ENCODE data around the gene RGL3. TPM values are rescaled to one million over a fixed set of nuclear protein-coding genes. Genes with fewer than 3 reads are reported as not detected.

RGL3 gene
- total RNA-seq, 2 experiments from 2014 or later = 0.49 TPM; not detected in 1

DNA sequence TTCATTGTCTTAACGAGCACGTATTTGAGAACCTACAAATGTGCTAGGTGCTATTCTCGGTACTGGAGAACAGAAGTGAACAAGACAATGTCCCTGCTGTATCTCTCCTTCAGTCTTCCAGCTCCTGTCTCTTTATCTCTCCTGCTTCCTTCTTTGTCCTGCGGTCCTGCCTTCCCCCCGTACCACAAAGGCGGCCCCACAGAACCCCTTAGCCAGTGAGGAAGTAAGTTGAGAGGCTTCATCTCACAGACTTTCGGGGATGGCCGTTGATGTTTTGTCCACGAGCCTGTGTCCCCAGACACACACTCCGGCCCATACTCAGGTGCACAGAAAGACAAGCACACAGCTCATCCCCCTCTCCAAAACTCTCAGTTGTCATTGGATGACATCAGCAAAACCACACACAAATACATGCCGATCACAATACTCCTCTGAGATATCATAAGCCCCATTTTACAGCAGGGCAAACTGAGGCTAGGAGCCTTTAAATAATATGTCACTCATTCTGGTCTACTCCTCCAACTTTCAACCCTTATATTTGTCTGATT, 45.2 kb downstream of the RGL3 start:
- no peak for DNase-seq (ENCODE audit: low spot score)
- POLR2A ChIA-PET = interaction anchor here (0.6 to 2.3 kb wide), 3 partner anchors 12 to 78 kb away, joined by 3 to 10 read pairs (median 3); partner anchors contain the start of gene TSPAN16
- Histone ChIP-seq H3K36me3 (ENCODE audit: insufficient read depth, low read length) (peaks cover 18% of the 10 kb centered on the region; the same call in 1 of the 2 replicates), H3K79me2 (ENCODE audit: insufficient read depth, low read depth, low read length) (peaks cover 18% of the 10 kb centered on the region), H3K4me2 (ENCODE audit: low read length) (peak overlapping the region; percentile 85), H3K27ac (ENCODE audit: low read depth, low read length, poor library complexity, severe bottlenecking) (peak overlapping the region; percentile 32), H4K20me1 (ENCODE audit: insufficient read depth, low read length) (no peaks in the 10 kb centered on the region), H3K4me3 (ENCODE audit: low read depth, low read length, poor library complexity, severe bottlenecking) (peak overlapping the region; percentile 87), H2AFZ (ENCODE audit: low read length) (peak overlapping the region; percentile 66; the same call in 1 of the 2 replicates), H3K9me2 (ENCODE audit: insufficient read depth, low read length) (no peaks in the 10 kb centered on the region), H3K9me3 (ENCODE audit: low read length) (no peaks in the 10 kb centered on the region), H3K4me1 (ENCODE audit: insufficient read depth, low read length, poor library complexity, severe bottlenecking) (peaks cover 41% of the 10 kb centered on the region)
- TF ChIP-seq EZH2phosphoT487 (IDR thresholded peaks at IDR 0.05; ENCODE audit: borderline replicate concordance, low read depth, low read length) = no peak
- TF ChIP-seq, protein P1, sequence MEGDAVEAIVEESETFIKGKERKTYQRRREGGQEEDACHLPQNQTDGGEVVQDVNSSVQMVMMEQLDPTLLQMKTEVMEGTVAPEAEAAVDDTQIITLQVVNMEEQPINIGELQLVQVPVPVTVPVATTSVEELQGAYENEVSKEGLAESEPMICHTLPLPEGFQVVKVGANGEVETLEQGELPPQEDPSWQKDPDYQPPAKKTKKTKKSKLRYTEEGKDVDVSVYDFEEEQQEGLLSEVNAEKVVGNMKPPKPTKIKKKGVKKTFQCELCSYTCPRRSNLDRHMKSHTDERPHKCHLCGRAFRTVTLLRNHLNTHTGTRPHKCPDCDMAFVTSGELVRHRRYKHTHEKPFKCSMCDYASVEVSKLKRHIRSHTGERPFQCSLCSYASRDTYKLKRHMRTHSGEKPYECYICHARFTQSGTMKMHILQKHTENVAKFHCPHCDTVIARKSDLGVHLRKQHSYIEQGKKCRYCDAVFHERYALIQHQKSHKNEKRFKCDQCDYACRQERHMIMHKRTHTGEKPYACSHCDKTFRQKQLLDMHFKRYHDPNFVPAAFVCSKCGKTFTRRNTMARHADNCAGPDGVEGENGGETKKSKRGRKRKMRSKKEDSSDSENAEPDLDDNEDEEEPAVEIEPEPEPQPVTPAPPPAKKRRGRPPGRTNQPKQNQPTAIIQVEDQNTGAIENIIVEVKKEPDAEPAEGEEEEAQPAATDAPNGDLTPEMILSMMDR (conservative IDR thresholded peaks at IDR 0.05; ENCODE audit: low read length) = no peak
- intact Hi-C loops (cut with micrococcal nuclease; ENCODE audit: unreplicated experiment) = loop anchor here (2.0 kb wide), 2 partner anchors 27 to 81 kb away; partner anchors contain the start of genes CCDC159 and TMEM205
- no TSS peak for BruUV-seq (replicated peaks)
- CTCF ChIA-PET (ENCODE audit: unreplicated experiment) = interaction anchor here (0.6 kb wide), 1 partner anchor 14 kb away, joined by 7 read pairs; no protein-coding TSS in a partner anchor

DNA sequence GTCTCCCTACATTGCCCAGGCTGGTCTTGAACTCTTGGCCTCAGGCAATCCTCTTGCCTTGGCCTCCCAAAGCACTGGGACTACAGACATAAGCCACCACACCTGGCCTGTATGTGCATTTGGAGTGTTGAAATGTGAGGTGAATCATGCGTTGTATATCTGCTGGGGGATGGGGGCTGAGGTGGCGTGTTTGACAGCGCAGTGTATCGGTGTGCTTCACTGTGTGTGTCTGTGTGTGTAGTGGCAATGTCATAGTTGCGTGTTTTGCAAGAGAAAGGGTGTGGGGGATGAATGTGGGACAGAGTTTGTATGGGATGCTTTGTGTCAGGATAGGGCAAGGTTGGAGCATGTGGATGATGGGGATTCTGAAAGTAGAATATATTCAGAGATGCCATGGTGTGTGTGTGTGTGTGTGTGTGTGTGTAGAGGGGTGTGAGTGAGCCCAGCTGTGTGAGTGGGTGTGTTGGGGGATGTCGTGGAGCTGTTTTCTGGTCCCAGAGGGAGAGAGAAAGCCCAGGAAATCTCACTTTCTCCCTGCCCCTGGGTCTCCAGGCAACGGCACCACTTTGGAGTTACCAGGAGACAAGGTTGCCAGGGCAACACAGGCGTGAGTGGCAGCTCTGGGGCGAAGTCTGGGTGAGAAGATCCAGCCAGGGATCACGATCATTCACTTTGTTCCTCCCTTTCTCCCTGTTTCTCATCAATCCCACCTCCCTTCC, 45.8 kb downstream of the RGL3 start:
- Histone ChIP-seq H3K4me1 (ENCODE audit: insufficient read depth, low read length, poor library complexity, severe bottlenecking) (peaks cover 39% of the 10 kb centered on the region), H2AFZ (ENCODE audit: low read length) (peak overlapping the region; percentile 66; the same call in 1 of the 2 replicates), H4K20me1 (ENCODE audit: insufficient read depth, low read length) (no peaks in the 10 kb centered on the region), H3K4me2 (ENCODE audit: low read length) (peak overlapping the region; percentile 85), H3K27ac (ENCODE audit: low read depth, low read length, poor library complexity, severe bottlenecking) (peak overlapping the region; percentile 32), H3K4me3 (ENCODE audit: low read depth, low read length, poor library complexity, severe bottlenecking) (peak overlapping the region; percentile 87), H3K79me2 (ENCODE audit: insufficient read depth, low read depth, low read length) (peaks cover 18% of the 10 kb centered on the region), H3K36me3 (ENCODE audit: insufficient read depth, low read length) (peaks cover 16% of the 10 kb centered on the region; the same call in 1 of the 2 replicates), H3K9me3 (ENCODE audit: low read length) (no peaks in the 10 kb centered on the region), H3K9me2 (ENCODE audit: insufficient read depth, low read length) (no peaks in the 10 kb centered on the region)
- no peak for DNase-seq (ENCODE audit: low spot score)
- ChIA-PET POLR2A (interaction anchor here (0.6 to 2.3 kb wide), 2 partner anchors 11 to 77 kb away, joined by 3 to 10 read pairs; partner anchors contain the start of gene TSPAN16), CTCF (ENCODE audit: unreplicated experiment) (no interaction called here)
- BruUV-seq (replicated peaks) = no TSS peak
- intact Hi-C loops (cut with micrococcal nuclease; ENCODE audit: unreplicated experiment) = no loop called here
- TF ChIP-seq, protein P1 (conservative IDR thresholded peaks at IDR 0.05; ENCODE audit: low read length) = no peak
- TF ChIP-seq EZH2phosphoT487 (IDR thresholded peaks at IDR 0.05; ENCODE audit: borderline replicate concordance, low read depth, low read length) = no peak

All from OCI-LY7 (cell line).